CD14-positive monocyte (primary cell): Measurements from ENCODE around the gene GRK7. TPM values are rescaled to one million over a fixed set of nuclear protein-coding genes. Genes with fewer than 3 reads are reported as not detected.

ENCODE experiments used
- DNase-seq, 3 donors: peaks; one replicate each; pipeline ENCODE4 v3.0.0-alpha.2; 2011 to 2022
- H2AFZ ChIP-seq: 2 replicates; pipeline ENCODE4 v1.6.0; 2012; ENCODE audit warnings: mild to moderate bottlenecking, low read depth, low read length, inconsistent platforms; ENCODE audit not compliant: insufficient read depth, poor library complexity, severe bottlenecking
- H3K27ac ChIP-seq, 2 donors: 1 replicate in 1 of 2; 2 replicates in 1 of 2; pipeline ENCODE4 v1.5.1; 2012 to 2013; ENCODE audit warnings: low read length in 2 of 2, control low read depth in 1 of 2, inconsistent platforms in 1 of 2, low read depth in 1 of 2, mild to moderate bottlenecking in 1 of 2
- H3K27me3 ChIP-seq, 2 donors: one replicate each; pipeline versions ENCODE4 v1.6.0 to v1.6.1; 2011 to 2013; ENCODE audit warnings: low read length in 2 of 2; ENCODE audit not compliant: control insufficient read depth in 2 of 2, insufficient read depth in 2 of 2
- H3K36me3 ChIP-seq, 2 donors: replicated peaks in 1 of 2; 1 replicate in 1 of 2; 2 replicates in 1 of 2; pipeline versions ENCODE4 v1.5.1 to v1.6.1; 2012 to 2013; ENCODE audit warnings: low read length in 2 of 2, control low read depth in 1 of 2, inconsistent platforms in 1 of 2, mild to moderate bottlenecking in 1 of 2; ENCODE audit not compliant: insufficient read depth in 2 of 2, control insufficient read depth in 1 of 2
- H3K4me1 ChIP-seq, 2 donors: 1 replicate in 1 of 2; 2 replicates in 1 of 2; pipeline versions ENCODE4 v1.5.1 to v1.6.1; 2012 to 2013; ENCODE audit warnings: low read length in 2 of 2, control low read depth in 1 of 2, inconsistent platforms in 1 of 2, mild to moderate bottlenecking in 1 of 2, moderate library complexity in 1 of 2; ENCODE audit not compliant: insufficient read depth in 2 of 2, control insufficient read depth in 1 of 2
- H3K4me2 ChIP-seq: replicated peaks from 2 replicates; pipeline ENCODE3; 2012; ENCODE audit warnings: low read length, moderate library complexity, mild to moderate bottlenecking; ENCODE audit not compliant: poor library complexity, severe bottlenecking; ENCODE audit errors: extremely low read depth
- H3K4me3 ChIP-seq, 3 experiments: fragments of 200-600 bp in 1 of 3; sonication (generic) in 1 of 3; replicated peaks in 1 of 3; 1 replicate in 2 of 3; 2 replicates in 1 of 3; pipeline ENCODE4 v1.5.1; 2011 to 2013; ENCODE audit warnings: low read length in 3 of 3, mild to moderate bottlenecking in 3 of 3, control low read depth in 2 of 3, low read depth in 2 of 3, inconsistent platforms in 1 of 3, moderate library complexity in 1 of 3
- H3K79me2 ChIP-seq: 2 replicates; pipeline ENCODE4 v1.6.0; 2012; ENCODE audit warnings: mild to moderate bottlenecking, control low read depth, inconsistent platforms, low read length, moderate library complexity; ENCODE audit not compliant: insufficient read depth
- H3K9ac ChIP-seq: 2 replicates; pipeline ENCODE4 v1.6.0; 2017; ENCODE audit warnings: low read length, mild to moderate bottlenecking; ENCODE audit not compliant: insufficient read depth, poor library complexity, severe bottlenecking
- H3K9me3 ChIP-seq, 2 donors: replicated peaks in 1 of 2; 1 replicate in 1 of 2; 2 replicates in 1 of 2; pipeline versions ENCODE4 v1.5.1 to v1.6.1; 2012 to 2013; ENCODE audit warnings: low read length in 2 of 2, control low read depth in 1 of 2; ENCODE audit not compliant: control insufficient read depth in 1 of 2, insufficient read depth in 1 of 2
- H4K20me1 ChIP-seq: 2 replicates; pipeline ENCODE4 v1.6.0; 2012; ENCODE audit warnings: mild to moderate bottlenecking, low read length, control low read depth, moderate library complexity; ENCODE audit not compliant: insufficient read depth
- H3K27ac Mint-ChIP-seq, 7 donors: one replicate each; pipeline ENCODE4 v1.8.0; 2020; ENCODE audit warnings: mild to moderate bottlenecking in 7 of 7, mixed read lengths in 7 of 7, moderate library complexity in 6 of 7, inconsistent platforms in 2 of 7
- H3K27me3 Mint-ChIP-seq, 3 donors: one replicate each; pipeline ENCODE4 v1.8.0; 2021 to 2022; ENCODE audit warnings: low read depth in 3 of 3, mild to moderate bottlenecking in 3 of 3, mixed read lengths in 3 of 3, moderate library complexity in 3 of 3, inconsistent platforms in 1 of 3
- H3K36me3 Mint-ChIP-seq, 2 donors: one replicate each; pipeline ENCODE4 v1.8.0; 2020; ENCODE audit warnings: mixed read lengths in 2 of 2, inconsistent platforms in 1 of 2, mild to moderate bottlenecking in 1 of 2
- H3K4me1 Mint-ChIP-seq: one replicate; pipeline ENCODE4 v1.8.0; 2020; ENCODE audit warnings: mild to moderate bottlenecking, mixed read lengths
- H3K4me3 Mint-ChIP-seq, 2 donors: one replicate each; pipeline ENCODE4 v1.8.0; 2020; ENCODE audit warnings: mild to moderate bottlenecking in 2 of 2, mixed read lengths in 2 of 2, moderate library complexity in 1 of 2
- H3K9me3 Mint-ChIP-seq, 7 donors: one replicate each; pipeline ENCODE4 v1.8.0; 2020 to 2022; ENCODE audit warnings: mixed read lengths in 7 of 7, mild to moderate bottlenecking in 6 of 7, moderate library complexity in 6 of 7, inconsistent platforms in 2 of 7
- WGBS: methylation state at CpG from one replicate; pipeline ENCODE4 v1.1.5; 2013; ENCODE audit warnings: missing lambda C conversion rate; ENCODE audit not compliant: insufficient coverage; 5-methylcytosine and 5-hydroxymethylcytosine counted together
- intact Hi-C, 2 donors: fragments of 100-400 bp; cut with micrococcal nuclease; formaldehyde crosslinking; loops; one replicate each; pipeline versions ENCODE4 v1.15.0 to v1.15.1; 2023
- polyA plus RNA-seq, 3 donors: library from polyadenylated mRNA; depleted of rRNA in 1 of 3; unstranded in 2 of 3; stranded (reverse) in 1 of 3; fragments of 300-500 nt in 2 of 3; fragments of >200 nt in 1 of 3; fragmentation: Illumina TruSeq in 2 of 3; gene quantifications; 1 replicate in 2 of 3; 2 replicates in 1 of 3; pipeline ENCODE4 v1.2.3, GENCODE V29; 2012 to 2021
- TF ChIP-seq, protein P1 (sequence below): fragments of 200-600 bp; IDR thresholded peaks from one replicate; pipeline ENCODE4 v1.8.0; 2022; ENCODE audit warnings: antibody characterized with exemption, mild to moderate bottlenecking

The GRK7 gene
- polyA plus RNA-seq, 3 donors, result 0.04 to 0.07 TPM; not detected in 1

DNA sequence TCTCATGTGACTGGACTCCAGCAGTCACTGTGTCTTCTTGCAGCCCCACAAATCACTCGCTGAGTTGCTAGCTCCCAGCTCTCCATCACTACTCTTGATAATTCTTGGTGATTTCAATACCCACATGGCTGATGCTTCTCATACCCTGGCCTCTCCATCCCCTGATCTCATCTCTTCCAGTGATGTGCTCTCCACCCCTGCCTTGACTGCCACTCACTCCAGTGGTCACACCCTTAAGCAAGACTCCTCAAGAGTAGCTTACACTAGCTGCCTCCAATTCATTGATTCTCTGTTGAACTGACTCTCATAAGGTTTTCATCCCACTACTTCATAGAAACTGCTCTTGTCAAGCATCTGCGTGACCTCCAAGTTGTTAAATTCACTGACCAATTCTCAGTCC, 837 bp downstream of the GRK7 start:
- Mint-ChIP-seq H3K4me3 (no peak overlapping the region), H3K36me3 (no peaks in the 10 kb centered on the region), H3K9me3 (no peaks in the 10 kb centered on the region), H3K27ac (no peak overlapping the region), H3K27me3 (peaks cover 0 to 1% (median 0%) of the 10 kb centered on the region in 3 donors), H3K4me1 (no peaks in the 10 kb centered on the region)
- DNase-seq, result no peak
- H2AFZ ChIP-seq, result no peak overlapping the region
- no peak overlapping the region for H3K4me2 ChIP-seq
- H4K20me1 ChIP-seq, result no peaks in the 10 kb centered on the region
- TF ChIP-seq, protein P1, sequence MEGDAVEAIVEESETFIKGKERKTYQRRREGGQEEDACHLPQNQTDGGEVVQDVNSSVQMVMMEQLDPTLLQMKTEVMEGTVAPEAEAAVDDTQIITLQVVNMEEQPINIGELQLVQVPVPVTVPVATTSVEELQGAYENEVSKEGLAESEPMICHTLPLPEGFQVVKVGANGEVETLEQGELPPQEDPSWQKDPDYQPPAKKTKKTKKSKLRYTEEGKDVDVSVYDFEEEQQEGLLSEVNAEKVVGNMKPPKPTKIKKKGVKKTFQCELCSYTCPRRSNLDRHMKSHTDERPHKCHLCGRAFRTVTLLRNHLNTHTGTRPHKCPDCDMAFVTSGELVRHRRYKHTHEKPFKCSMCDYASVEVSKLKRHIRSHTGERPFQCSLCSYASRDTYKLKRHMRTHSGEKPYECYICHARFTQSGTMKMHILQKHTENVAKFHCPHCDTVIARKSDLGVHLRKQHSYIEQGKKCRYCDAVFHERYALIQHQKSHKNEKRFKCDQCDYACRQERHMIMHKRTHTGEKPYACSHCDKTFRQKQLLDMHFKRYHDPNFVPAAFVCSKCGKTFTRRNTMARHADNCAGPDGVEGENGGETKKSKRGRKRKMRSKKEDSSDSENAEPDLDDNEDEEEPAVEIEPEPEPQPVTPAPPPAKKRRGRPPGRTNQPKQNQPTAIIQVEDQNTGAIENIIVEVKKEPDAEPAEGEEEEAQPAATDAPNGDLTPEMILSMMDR, result no peak
- no peaks in the 10 kb centered on the region for H3K36me3 ChIP-seq
- H3K4me3 ChIP-seq, result no peak overlapping the region
- H3K79me2 ChIP-seq, result no peaks in the 10 kb centered on the region
- no peaks in the 10 kb centered on the region for H3K27me3 ChIP-seq
- intact Hi-C loops, result no loop called here
- peaks cover 9 to 10% of the 10 kb centered on the region in 2 donors for H3K4me1 ChIP-seq
- H3K27ac ChIP-seq, result no peak overlapping the region
- no peak overlapping the region for H3K9ac ChIP-seq
- 92% methylated on average over 2 of the region's 2 CpGs for WGBS
- H3K9me3 ChIP-seq, result no peaks in the 10 kb centered on the region

DNA sequence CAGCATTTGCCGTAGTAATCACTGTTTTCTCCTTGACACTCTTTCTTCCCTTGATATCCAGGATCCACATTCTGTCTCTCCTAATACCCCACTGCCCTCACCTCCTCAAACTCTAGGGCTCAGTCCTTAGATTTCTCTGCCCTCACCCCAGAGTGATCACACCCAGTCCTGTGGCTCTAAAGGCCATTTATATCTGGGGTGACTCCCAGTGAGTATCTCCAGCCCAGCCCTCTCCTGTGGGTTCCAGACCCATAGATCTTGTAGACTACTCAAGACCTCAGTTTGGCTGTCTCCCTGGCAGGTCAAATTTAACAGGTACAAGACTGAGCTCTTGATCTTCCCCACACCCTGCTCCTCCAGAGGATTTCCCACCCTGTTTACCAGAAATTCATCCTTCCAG, 1.3 kb downstream of the GRK7 start:
- Mint-ChIP-seq H3K4me3 (no peak overlapping the region), H3K9me3 (no peaks in the 10 kb centered on the region), H3K36me3 (no peaks in the 10 kb centered on the region), H3K4me1 (no peaks in the 10 kb centered on the region), H3K27me3 (peaks cover 0 to 1% (median 0%) of the 10 kb centered on the region in 3 donors), H3K27ac (no peak overlapping the region)
- Histone ChIP-seq H3K27ac (no peak overlapping the region), H3K27me3 (no peaks in the 10 kb centered on the region), H3K4me2 (no peak overlapping the region), H4K20me1 (no peaks in the 10 kb centered on the region), H3K79me2 (no peaks in the 10 kb centered on the region), H3K9ac (no peak overlapping the region), H3K4me1 (peaks cover 9 to 10% of the 10 kb centered on the region in 2 donors), H3K36me3 (no peaks in the 10 kb centered on the region), H3K9me3 (no peaks in the 10 kb centered on the region), H2AFZ (no peak overlapping the region), H3K4me3 (no peak overlapping the region)
- no peak for DNase-seq
- TF ChIP-seq, protein P1, result no peak
- 100% methylated on average over 1 of the region's 1 CpG for WGBS
- intact Hi-C loops, result no loop called here
